DND-41 (cell line): ENCODE data around the gene CSRP1.

Experiments
- ATAC-seq: fragments of 200-7000 bp; cut with Tn5 transposase; 3 replicates; pipeline ENCODE4 v1.9.1; 2021; ENCODE audit warnings: low read depth; ENCODE audit not compliant: insufficient read depth
- DNase-seq: peaks from one replicate; pipeline ENCODE4 v3.0.0-alpha.2; 2020
- H2AFZ ChIP-seq: 2 replicates; pipeline ENCODE4 v1.6.0; 2012; ENCODE audit warnings: low read depth, low read length
- H3K27ac ChIP-seq: 2 replicates; pipeline ENCODE4 v1.5.1; 2012; ENCODE audit warnings: low read length, inconsistent platforms
- H3K27me3 ChIP-seq: fragments of 200-600 bp; sonication (generic); 2 replicates; pipeline ENCODE4 v1.6.0; 2012; ENCODE audit warnings: low read length, mild to moderate bottlenecking, inconsistent platforms; ENCODE audit not compliant: insufficient read depth, poor library complexity
- H3K36me3 ChIP-seq: 2 replicates; pipeline ENCODE4 v1.5.1; 2012; ENCODE audit warnings: low read length, inconsistent platforms; ENCODE audit not compliant: insufficient read depth
- H3K4me1 ChIP-seq: 2 replicates; pipeline ENCODE4 v1.5.1; 2012; ENCODE audit warnings: mild to moderate bottlenecking, low read length; ENCODE audit not compliant: insufficient read depth
- H3K4me2 ChIP-seq: 2 replicates; pipeline ENCODE4 v1.6.0; 2012; ENCODE audit warnings: mild to moderate bottlenecking, moderate library complexity, low read length, inconsistent platforms; ENCODE audit not compliant: insufficient read depth
- H3K4me3 ChIP-seq, 2 experiments: fragments of 200-600 bp in 1 of 2; shearing (Covaris generic) in 1 of 2; 2 replicates each; pipeline ENCODE4 v1.5.1; 2012 to 2016; ENCODE audit warnings: inconsistent platforms in 2 of 2, low read length in 2 of 2, mild to moderate bottlenecking in 2 of 2, low read depth in 1 of 2, moderate library complexity in 1 of 2
- H3K79me2 ChIP-seq: 2 replicates; pipeline ENCODE4 v1.6.0; 2012; ENCODE audit warnings: low read length, inconsistent platforms; ENCODE audit not compliant: insufficient read depth
- H3K9ac ChIP-seq: 2 replicates; pipeline ENCODE4 v1.6.0; 2012; ENCODE audit warnings: low read depth, mild to moderate bottlenecking, inconsistent platforms, low read length, moderate library complexity
- H3K9me3 ChIP-seq: 2 replicates; pipeline ENCODE4 v1.5.1; 2012; ENCODE audit warnings: low read length, moderate library complexity, mild to moderate bottlenecking, inconsistent platforms; ENCODE audit not compliant: insufficient read depth, severe bottlenecking
- H4K20me1 ChIP-seq: 2 replicates; pipeline ENCODE4 v1.6.0; 2012; ENCODE audit warnings: low read length; ENCODE audit not compliant: insufficient read depth
- EZH2 ChIP-seq: IDR thresholded peaks from 3 replicates; pipeline ENCODE4 v1.6.1; 2012; ENCODE audit warnings: borderline replicate concordance, low read depth, mild to moderate bottlenecking, moderate library complexity, low read length, inconsistent platforms; ENCODE audit not compliant: severe bottlenecking
- TF ChIP-seq, protein P1 (sequence below): IDR thresholded peaks from 2 replicates; pipeline ENCODE4 v1.5.1; 2012; ENCODE audit warnings: borderline replicate concordance, low read length, moderate library complexity, mild to moderate bottlenecking; ENCODE audit not compliant: poor library complexity, severe bottlenecking; ENCODE audit errors: extremely low read depth

CSRP1 gene

DNA sequence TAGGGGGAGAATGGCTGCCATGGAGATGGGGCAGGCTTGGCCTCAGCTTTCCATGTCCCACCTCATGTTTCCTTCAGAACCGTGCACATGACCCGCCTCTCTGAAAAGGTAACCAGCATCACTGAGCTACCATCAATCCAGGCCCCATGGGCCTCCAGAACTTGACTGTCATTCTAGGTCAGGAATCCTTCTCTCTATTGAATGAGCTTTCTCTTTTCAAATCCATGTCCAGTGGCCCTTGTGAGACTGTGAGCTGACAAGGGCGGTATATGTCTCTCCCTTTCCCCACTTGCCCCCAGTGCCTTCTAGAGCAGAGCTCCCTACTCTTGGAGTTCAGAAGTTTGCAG is 4.4 kb downstream of the CSRP1 start:
- H3K79me2 ChIP-seq: peaks cover 74% of the 10 kb centered on the region
- H3K27me3 ChIP-seq: no peaks in the 10 kb centered on the region
- TF ChIP-seq EZH2: no peak
- DNase-seq (no peak), ATAC-seq (no peak)
- H3K27ac ChIP-seq: no peak overlapping the region
- no peak overlapping the region for H2AFZ ChIP-seq
- peaks cover 27% of the 10 kb centered on the region for H3K4me1 ChIP-seq
- no peaks in the 10 kb centered on the region for H3K9me3 ChIP-seq
- no peak overlapping the region for H3K4me2 ChIP-seq
- H3K4me3 ChIP-seq: no peak overlapping the region
- peaks cover 8% of the 10 kb centered on the region; the same call in 1 of the 2 replicates for H3K36me3 ChIP-seq
- no peak overlapping the region for H3K9ac ChIP-seq
- peaks cover 30% of the 10 kb centered on the region for H4K20me1 ChIP-seq

DNA sequence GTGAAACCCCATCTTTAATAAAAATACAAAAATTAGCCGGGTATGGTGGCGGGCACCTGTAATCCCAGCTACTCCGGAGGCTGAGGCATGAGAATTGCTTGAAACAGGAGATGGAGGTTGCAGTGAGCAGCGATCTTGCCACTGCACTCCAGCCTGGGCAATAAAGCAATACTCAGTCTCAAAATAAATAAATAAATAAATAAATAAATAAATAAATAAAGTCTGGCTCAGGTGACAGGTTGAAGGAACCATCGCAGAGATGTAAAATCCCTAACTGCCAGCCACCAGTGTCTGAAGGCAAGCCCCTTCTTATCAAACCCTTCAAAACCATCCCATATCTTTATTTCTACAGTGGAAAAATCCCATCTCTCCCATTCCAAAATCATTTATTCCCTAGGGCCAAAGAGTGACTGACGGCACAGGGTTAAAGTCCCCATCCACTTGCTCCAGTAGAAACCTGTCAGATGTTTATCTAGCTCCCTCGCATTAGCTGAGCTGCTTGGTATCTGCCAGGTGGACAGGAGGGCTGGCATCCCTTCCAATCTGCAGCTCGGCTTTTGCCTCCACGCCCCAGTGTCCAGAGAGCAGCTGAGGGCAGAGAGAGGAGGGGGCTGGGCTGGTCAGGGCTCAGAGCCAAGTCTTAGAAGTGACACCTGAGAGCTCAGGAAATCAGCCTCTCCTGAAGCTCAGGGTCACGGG is 5.0 kb downstream of the CSRP1 start:
- H3K79me2 ChIP-seq: peaks cover 70% of the 10 kb centered on the region
- TF ChIP-seq EZH2: no peak
- TF ChIP-seq, protein P1, sequence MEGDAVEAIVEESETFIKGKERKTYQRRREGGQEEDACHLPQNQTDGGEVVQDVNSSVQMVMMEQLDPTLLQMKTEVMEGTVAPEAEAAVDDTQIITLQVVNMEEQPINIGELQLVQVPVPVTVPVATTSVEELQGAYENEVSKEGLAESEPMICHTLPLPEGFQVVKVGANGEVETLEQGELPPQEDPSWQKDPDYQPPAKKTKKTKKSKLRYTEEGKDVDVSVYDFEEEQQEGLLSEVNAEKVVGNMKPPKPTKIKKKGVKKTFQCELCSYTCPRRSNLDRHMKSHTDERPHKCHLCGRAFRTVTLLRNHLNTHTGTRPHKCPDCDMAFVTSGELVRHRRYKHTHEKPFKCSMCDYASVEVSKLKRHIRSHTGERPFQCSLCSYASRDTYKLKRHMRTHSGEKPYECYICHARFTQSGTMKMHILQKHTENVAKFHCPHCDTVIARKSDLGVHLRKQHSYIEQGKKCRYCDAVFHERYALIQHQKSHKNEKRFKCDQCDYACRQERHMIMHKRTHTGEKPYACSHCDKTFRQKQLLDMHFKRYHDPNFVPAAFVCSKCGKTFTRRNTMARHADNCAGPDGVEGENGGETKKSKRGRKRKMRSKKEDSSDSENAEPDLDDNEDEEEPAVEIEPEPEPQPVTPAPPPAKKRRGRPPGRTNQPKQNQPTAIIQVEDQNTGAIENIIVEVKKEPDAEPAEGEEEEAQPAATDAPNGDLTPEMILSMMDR: no peak
- H3K9me3 ChIP-seq: no peaks in the 10 kb centered on the region
- H3K27ac ChIP-seq: no peak overlapping the region
- H3K4me3 ChIP-seq: no peak overlapping the region
- no peak overlapping the region for H3K9ac ChIP-seq
- H3K27me3 ChIP-seq: no peaks in the 10 kb centered on the region
- peaks cover 23% of the 10 kb centered on the region for H3K4me1 ChIP-seq
- DNase-seq (no peak), ATAC-seq (no peak)
- H4K20me1 ChIP-seq: peaks cover 30% of the 10 kb centered on the region
- no peak overlapping the region for H2AFZ ChIP-seq
- peaks cover 8% of the 10 kb centered on the region for H3K36me3 ChIP-seq
- no peak overlapping the region for H3K4me2 ChIP-seq

DNA sequence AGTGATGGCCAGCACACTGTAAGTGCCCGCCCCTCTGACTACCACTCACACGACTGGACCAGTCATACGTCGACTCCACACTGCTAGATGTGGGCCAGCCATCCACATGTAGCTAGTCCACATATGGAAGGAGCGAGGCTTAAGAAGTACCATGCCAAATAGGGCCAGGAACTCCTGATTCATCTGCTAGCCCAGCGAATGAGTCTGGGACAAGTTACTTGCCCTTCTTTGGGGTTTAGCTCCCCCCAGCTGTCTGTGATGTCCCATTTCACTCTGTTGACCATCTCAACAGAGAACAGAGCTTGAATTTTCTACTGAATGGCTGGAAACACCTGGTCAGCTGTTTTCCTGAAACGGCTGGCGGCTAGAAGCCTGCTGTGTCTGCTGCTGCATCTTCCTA is 5.8 kb downstream of the CSRP1 start:
- DNase-seq (no peak), ATAC-seq (no peak)
- Histone ChIP-seq H4K20me1 (peaks cover 33% of the 10 kb centered on the region), H2AFZ (no peak overlapping the region), H3K4me3 (no peak overlapping the region), H3K79me2 (peaks cover 64% of the 10 kb centered on the region), H3K27me3 (no peaks in the 10 kb centered on the region), H3K9ac (no peak overlapping the region), H3K4me2 (no peak overlapping the region), H3K27ac (no peak overlapping the region), H3K4me1 (peaks cover 19% of the 10 kb centered on the region), H3K9me3 (no peaks in the 10 kb centered on the region), H3K36me3 (peaks cover 12% of the 10 kb centered on the region)
- TF ChIP-seq, protein P1: no peak
- no peak for TF ChIP-seq EZH2

DNA sequence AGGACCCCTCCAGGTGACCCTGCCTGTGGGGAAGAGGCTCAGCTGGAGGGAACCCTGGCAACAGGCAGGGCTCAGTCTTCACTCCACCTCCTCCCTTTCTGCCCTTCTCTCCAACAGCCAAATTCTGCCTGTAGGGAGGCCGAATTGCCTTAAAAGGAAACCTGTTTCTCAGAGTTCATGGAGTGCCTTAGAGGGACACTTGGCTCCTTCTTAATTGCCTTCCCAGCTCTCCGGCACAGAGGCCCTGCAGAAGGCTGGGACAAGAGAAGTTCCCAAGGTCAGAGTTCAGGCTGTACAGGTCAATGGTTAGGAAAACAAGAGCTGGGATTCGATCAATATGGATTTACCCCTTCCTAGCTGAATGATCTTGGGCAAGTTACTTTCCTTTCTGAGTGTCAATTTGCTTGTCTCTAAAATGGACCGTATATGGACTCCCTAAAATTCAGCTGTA is 6.2 kb downstream of the CSRP1 start:
- H3K9ac ChIP-seq: no peak overlapping the region
- no peaks in the 10 kb centered on the region for H3K27me3 ChIP-seq
- DNase-seq (no peak), ATAC-seq (no peak)
- no peak overlapping the region for H3K27ac ChIP-seq
- H3K9me3 ChIP-seq: no peaks in the 10 kb centered on the region
- H3K4me3 ChIP-seq: no peak overlapping the region
- H2AFZ ChIP-seq: no peak overlapping the region
- H3K4me1 ChIP-seq: peaks cover 14% of the 10 kb centered on the region
- H3K79me2 ChIP-seq: peaks cover 60% of the 10 kb centered on the region
- peaks cover 17% of the 10 kb centered on the region for H3K36me3 ChIP-seq
- no peak overlapping the region for H3K4me2 ChIP-seq
- peaks cover 36% of the 10 kb centered on the region for H4K20me1 ChIP-seq
- TF ChIP-seq, protein P1: no peak
- TF ChIP-seq EZH2: no peak
